OCI-LY1 (cell line): ENCODE results near the gene SLMAP.

Experiments
- CTCF ChIP-seq: fragments of 200-600 bp; sonication (generic), shearing (Covaris generic); IDR thresholded peaks from 2 replicates; pipeline ENCODE4 v1.5.1; 2017; ENCODE audit warnings: mild to moderate bottlenecking, antibody characterized with exemption, low read length, moderate library complexity, mixed read lengths
- EZH2 ChIP-seq: fragments of 200-600 bp; sonication (generic), shearing (Covaris generic); IDR thresholded peaks from 2 replicates; pipeline ENCODE4 v1.8.0; 2017; ENCODE audit warnings: borderline replicate concordance, mixed run types, mild to moderate bottlenecking, antibody characterized with exemption, low read length, moderate library complexity, mixed read lengths

- TF ChIP-seq CTCF (no peak), EZH2 (no peak)
Observed at GRCh38 chr3:57946970-57947381, 190.9 kb downstream of the SLMAP start.
